HG02884 (cell line): Measurements from ENCODE around the gene RBP4.
"Not testable (repeated sequence)": the region's sequence is repeated elsewhere in the genome, so short reads cannot be mapped to it uniquely, and the experiment has no call there.

ENCODE experiments used
- ATAC-seq: cut with Tn5 transposase; IDR thresholded peaks from one replicate; pipeline ENCODE4 v1.9.1; 2021; ENCODE audit warnings: mild to moderate bottlenecking, moderate library complexity; ENCODE audit not compliant: unreplicated experiment

RBP4 gene

DNA sequence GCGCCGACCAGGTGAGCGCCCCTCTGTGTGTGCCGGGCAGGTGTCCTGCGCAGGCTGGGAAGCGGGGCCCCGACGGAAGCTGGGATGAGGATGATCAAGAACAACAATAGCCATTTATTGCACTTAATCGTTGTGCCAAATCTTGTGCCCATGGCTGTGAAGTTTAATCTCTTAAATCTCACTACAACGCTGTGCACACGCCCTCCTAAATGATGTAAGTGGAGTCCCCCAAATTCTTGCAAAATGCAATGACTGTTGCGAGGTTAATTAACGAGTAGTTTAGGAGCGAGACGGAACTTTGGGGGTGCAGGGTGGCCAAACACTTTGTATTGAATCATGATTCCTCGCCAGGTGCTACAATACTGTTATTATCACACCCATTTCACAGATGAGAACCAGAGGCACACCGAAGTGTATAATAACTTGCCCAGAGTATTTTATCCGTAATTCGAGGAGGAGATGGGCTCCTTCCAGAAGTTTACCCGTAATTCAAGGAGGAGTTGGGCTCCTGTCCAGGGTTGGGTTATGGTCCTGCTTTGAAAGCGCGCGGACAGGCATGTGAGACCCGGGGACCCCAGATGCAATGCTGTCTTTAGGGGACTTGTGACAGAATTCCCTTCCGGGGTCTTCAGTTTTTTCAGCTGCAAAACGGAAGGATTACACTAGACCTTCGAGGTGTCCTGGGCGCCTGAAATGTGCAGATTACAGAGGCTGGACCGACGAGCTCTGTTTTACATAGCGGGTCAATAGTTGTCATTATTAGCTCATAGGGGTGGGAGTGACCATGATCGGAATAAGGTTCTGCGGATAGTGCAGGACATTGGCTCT lies 33.5 kb downstream of the RBP4 start:
- ATAC-seq: no peak

- no peak for ATAC-seq
Measured at GRCh38 chr10:93566435-93567276, 34.4 kb downstream of the RBP4 start, which contains the start of gene FFAR4. Gene FFAR4, plus strand, starts transcription at chr10:93566665. Its CDS starts 56 bp downstream, at chr10:93566721.

DNA sequence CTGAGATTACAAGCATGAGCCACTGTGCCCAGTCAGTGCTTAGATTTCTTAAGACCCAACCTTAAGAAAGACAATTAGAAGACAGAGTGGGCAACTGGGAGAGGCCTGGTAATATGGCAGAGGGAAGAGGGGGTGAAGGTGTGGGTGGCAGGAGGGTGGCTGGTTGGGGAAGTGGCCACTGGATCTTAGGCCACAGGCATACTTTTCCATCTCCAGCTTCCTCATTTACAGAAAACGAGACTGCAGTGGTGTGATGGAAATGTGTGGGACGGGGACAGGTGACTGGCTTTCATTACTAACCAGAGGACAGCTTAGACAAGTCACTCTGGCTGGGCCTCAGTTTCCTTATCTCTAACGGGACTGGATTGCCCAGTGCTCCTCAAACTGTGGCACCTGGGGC lies 35.6 kb downstream of the RBP4 start:
- no peak for ATAC-seq

GRCh38 chr10:93560541-93560940 lies 40.5 kb downstream of the RBP4 start:
- ATAC-seq: no peak

DNA sequence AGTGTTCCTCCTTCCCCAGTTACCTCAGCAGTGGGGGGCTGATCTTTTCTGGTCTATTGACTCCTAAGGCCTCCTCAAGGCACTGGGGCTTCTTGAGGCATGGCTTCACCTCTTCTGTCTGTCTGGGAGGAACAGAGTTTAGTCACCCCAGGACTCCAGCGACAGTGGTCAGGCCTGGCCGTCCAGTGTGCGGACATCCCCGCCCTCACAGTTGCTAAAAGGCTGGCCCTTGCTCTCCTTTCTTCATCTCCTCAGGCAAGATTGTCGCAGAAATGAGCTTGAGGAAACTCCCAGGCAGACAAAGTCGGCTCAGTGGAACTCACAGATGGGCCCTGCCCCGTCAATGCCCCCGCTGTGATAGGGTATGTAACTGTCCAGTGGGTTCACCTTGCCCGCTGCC lies 41.5 kb downstream of the RBP4 start:
- no peak for ATAC-seq

DNA sequence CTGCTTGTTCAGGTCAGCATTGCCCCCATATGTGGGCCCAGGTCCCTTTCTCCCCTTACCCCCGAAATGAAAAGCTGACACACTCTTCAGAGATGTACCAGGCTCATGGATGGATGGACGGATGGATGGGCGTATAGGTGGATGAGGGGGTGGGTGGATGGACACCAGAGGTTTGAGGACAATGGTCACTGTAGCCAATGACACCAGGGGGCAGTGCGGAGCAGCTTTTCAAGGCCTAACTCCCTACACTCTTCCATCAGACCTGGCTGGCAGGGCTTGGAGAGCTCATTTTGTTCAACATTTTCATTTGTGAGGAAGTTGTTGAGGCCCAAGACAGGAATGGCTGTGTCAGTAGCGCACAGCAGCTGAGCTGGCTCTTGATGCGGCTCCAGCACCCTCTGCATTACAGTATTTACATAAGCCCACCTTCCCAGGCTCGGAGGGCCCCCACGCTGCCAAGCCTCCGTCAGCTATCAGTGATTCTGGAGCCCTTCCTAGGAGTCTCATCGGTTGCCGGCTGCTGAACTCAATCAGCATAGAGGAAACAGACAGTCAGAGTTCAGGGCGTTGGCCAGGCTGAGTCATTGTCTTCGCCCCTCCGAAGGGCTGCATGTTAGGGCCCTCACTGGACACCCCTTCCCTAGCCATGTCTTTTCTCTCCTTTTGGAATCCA lies 46.1 kb downstream of the RBP4 start:
- no peak for ATAC-seq

DNA sequence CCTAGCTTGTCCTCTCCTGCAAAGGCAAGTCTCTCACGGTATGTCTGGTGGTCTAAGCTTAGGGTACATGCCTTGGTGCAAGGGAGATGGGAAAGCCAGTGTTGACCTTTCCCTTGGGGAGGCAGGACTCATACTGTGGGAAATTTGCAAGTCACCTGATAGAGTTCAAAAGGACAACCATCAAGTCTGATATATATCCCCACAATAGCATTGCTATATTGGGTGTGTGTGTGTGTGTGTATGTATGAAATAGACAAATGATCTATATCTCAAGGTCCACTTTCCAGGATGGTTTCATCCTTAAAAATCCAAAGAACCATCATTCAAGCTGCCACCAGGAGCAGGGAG lies 46.7 kb downstream of the RBP4 start:
- ATAC-seq: no peak

DNA sequence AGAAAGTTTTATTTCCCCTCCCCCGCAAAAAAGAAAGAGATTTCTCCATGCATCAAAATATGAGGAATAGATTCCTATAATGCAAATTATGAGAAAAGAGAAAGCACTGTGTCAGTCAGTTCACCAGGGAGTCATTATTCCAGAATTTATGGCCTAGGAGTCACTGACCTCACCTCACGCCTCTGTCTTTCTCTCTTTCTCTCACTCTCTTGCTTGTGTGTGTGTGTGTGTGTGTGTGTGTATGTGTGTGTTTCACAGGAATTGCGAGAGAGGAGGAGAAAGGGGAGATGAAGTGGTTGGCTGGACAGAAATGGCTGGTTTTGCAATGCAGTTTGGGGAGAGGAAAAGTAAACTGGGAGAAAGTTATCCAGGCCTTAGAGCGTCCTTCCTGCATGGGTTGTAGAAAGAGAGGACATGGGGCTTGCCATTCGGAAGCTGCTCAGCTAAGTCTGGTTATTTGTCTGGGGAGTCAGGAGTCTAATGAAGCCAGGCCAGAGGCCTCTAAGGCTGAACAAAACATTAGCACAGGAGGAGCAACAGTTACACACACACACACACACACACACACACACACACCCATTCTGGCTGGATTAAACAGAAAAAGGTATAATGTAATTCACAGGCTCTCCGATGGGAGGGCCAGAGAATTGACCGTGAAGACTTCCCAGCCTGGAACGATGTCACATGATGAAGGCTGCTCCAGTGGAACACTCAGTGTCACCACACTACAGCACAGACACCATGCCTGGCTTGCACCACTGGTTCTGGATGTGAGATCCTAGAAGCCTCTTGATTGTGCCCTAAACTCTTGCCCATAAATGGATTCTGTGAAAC lies 47.3 kb downstream of the RBP4 start:
- ATAC-seq: no peak

DNA sequence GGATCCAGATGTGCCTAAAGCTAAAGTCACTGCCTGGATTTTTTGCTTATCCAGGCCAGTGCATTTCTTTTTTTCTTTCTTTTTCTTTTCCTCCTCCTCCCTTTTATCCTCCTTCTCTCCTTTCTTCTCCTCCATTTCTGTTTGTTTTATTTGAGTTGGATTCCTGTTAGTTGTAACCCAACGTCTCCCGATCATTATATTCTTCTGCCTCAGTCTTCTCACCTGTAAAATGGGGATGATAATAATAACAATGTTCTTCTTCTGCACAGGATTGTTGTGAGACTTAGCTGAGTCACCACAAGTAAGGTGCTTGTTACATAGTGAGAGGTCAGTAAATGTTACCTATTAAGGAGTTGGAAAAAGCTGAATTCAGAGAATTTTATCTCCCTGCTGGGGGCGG lies 48.3 kb downstream of the RBP4 start:
- no peak for ATAC-seq

GRCh38 chr10:93550606-93551005 lies 50.4 kb downstream of the RBP4 start:
- no peak for ATAC-seq

DNA sequence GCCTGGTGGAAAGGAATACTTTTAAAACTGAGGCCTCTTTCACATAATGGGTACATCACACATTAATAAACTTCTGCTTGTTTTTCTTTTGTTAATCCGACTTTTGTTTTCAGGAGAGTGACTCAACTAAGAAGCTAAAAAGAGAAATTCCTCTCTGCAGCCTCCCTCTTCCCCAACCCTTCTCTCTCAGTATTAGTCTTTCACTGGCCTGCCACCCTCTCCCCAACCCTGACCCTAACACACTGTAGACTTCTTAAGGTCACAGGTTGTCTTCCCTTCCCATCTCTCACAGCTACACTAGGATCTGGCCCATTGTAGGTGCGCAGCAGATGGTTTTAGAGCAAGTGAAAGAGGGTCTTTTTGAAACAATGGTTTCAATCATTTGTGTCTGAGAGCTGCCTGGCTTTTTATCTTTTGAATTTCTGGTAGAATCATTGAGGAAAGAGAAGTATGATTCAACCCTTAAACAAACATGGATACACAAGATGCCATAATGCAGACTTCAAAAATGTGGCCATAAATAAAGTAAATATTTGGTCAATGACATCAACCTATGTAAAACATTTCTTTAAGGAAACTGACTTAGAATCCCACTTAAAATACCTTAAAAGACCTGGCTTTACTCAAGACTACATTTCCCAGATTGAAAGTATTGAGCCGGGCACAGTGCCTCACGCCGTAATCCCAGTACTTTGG lies 52.5 kb downstream of the RBP4 start:
- no peak for ATAC-seq

DNA sequence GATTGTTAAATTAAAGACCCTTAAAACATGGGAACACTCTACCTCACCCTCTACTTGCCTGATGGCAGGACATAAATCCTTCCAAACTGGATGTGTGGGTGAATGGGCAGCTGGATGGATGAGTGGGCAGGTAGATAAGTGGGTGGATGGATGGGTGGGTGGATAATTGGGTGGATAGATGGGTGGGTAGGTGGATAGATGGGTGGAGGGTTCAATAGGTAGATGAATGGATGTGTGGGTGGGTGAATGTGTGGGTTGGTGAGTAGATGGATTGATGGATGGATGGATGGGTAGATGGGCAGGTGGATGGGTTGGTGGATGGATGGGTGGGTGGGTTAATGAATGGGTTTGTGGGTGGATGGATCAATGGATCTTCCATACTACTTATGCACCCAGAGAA lies 53.5 kb downstream of the RBP4 start:
- ATAC-seq: no peak

- ATAC-seq: not testable (repeated sequence)
Measured at GRCh38 chr10:93546995-93547394, 54.0 kb downstream of the RBP4 start.

- no peak for ATAC-seq
Measured at GRCh38 chr10:93542358-93542791, 58.7 kb downstream of the RBP4 start.
